Neural cell (in vitro differentiated cells): ENCODE measurements around the gene GRM4. TPM values are rescaled to one million over a fixed set of nuclear protein-coding genes. Genes with fewer than 3 reads are reported as not detected.

Source experiments
- H2AFZ ChIP-seq: fragments of 200-600, 300-800 bp; sonication (generic), shearing (Covaris generic); 2 replicates; pipeline ENCODE4 v1.6.0; 2014; ENCODE audit warnings: low read depth, mild to moderate bottlenecking, antibody characterized with exemption, low read length, moderate library complexity
- H3F3A ChIP-seq: fragments of 200-600 bp; shearing (Covaris generic); 2 replicates; pipeline ENCODE4 v1.6.1; 2016; ENCODE audit warnings: mild to moderate bottlenecking, moderate library complexity, mixed read lengths, antibody characterized with exemption, low read length; ENCODE audit not compliant: insufficient read depth, poor library complexity, severe bottlenecking
- H3K27ac ChIP-seq: fragments of 200-600, 300-800 bp; sonication (generic), shearing (Covaris generic); 2 replicates; pipeline ENCODE4 v1.5.1; 2014; ENCODE audit warnings: mild to moderate bottlenecking, low read length, moderate library complexity
- H3K27me3 ChIP-seq: fragments of 300-800, 200-600 bp; sonication (generic), shearing (Covaris generic); 2 replicates; pipeline ENCODE4 v1.6.0; 2014; ENCODE audit warnings: mild to moderate bottlenecking, low read depth, low read length, moderate library complexity; ENCODE audit not compliant: insufficient read depth
- H3K36me3 ChIP-seq: fragments of 300-800, 200-600 bp; sonication (generic), shearing (Covaris generic); 2 replicates; pipeline ENCODE4 v1.5.1; 2014; ENCODE audit warnings: mild to moderate bottlenecking, antibody characterized with exemption, low read length, moderate library complexity; ENCODE audit not compliant: insufficient read depth
- H3K4me2 ChIP-seq: fragments of 300-800, 200-600 bp; sonication (generic), shearing (Covaris generic); 2 replicates; pipeline ENCODE4 v1.6.0; 2014; ENCODE audit warnings: mild to moderate bottlenecking, low read length
- H3K4me3 ChIP-seq: fragments of 300-800, 200-600 bp; sonication (generic), shearing (Covaris generic); 2 replicates; pipeline ENCODE4 v1.5.1; 2014; ENCODE audit warnings: mild to moderate bottlenecking, low read length, moderate library complexity
- H3K79me2 ChIP-seq: fragments of 200-600 bp; shearing (Covaris generic); replicated peaks from 2 replicates; pipeline ENCODE4 v1.6.0; 2014; ENCODE audit warnings: mild to moderate bottlenecking, low read length, moderate library complexity; ENCODE audit not compliant: insufficient read depth
- H3K9ac ChIP-seq: fragments of 300-800, 200-600 bp; sonication (generic), shearing (Covaris generic); 2 replicates; pipeline ENCODE4 v1.6.1; 2016; ENCODE audit warnings: mild to moderate bottlenecking, low read length, mixed read lengths
- H3K9me2 ChIP-seq: fragments of 200-600 bp; shearing (Covaris generic); 2 replicates; pipeline ENCODE4 v1.6.1; 2016; ENCODE audit warnings: mild to moderate bottlenecking, low read length, mixed read lengths; ENCODE audit not compliant: insufficient read depth
- H3K9me3 ChIP-seq: fragments of 200-600, 300-800 bp; sonication (generic), shearing (Covaris generic); 2 replicates; pipeline ENCODE4 v1.6.1; 2016; ENCODE audit warnings: mild to moderate bottlenecking, mixed run types, low read length, moderate library complexity, mixed read lengths
- H4K20me1 ChIP-seq: fragments of 200-600 bp; shearing (Covaris generic); 2 replicates; pipeline ENCODE4 v1.6.1; 2016; ENCODE audit warnings: mild to moderate bottlenecking, mixed run types; ENCODE audit not compliant: insufficient read depth
- EP300 ChIP-seq: fragments of 450-650 bp; conservative IDR thresholded peaks from 2 replicates; pipeline ENCODE4 v1.6.1; 2014; ENCODE audit warnings: antibody characterized with exemption, mild to moderate bottlenecking, moderate library complexity; ENCODE audit not compliant: poor library complexity, severe bottlenecking
- EZH2 ChIP-seq: fragments of 200-600, 300-800 bp; shearing (Covaris generic), sonication (generic); IDR thresholded peaks from 2 replicates; pipeline ENCODE4 v1.6.1; 2014; ENCODE audit warnings: antibody characterized with exemption, low read length, borderline replicate concordance, mild to moderate bottlenecking; ENCODE audit not compliant: insufficient read depth, poor library complexity, severe bottlenecking
- MXI1 ChIP-seq: fragments of 450-650 bp; conservative IDR thresholded peaks from 2 replicates; pipeline ENCODE4 v1.6.1; 2014; ENCODE audit warnings: antibody characterized with exemption, mild to moderate bottlenecking; ENCODE audit not compliant: poor library complexity, severe bottlenecking
- POLR2AphosphoS5 ChIP-seq: IDR thresholded peaks from 2 replicates; pipeline ENCODE4 v1.6.1; 2012
- RAD21 ChIP-seq: fragments of 450-650 bp; conservative IDR thresholded peaks from 2 replicates; pipeline ENCODE4 v1.6.1; 2014; ENCODE audit warnings: antibody characterized with exemption, mild to moderate bottlenecking, moderate library complexity
- SMC3 ChIP-seq: fragments of 450-650 bp; conservative IDR thresholded peaks from 2 replicates; pipeline ENCODE4 v1.6.1; 2014; ENCODE audit warnings: antibody characterized with exemption, mild to moderate bottlenecking, moderate library complexity; ENCODE audit not compliant: poor library complexity
- TAF1 ChIP-seq: IDR thresholded peaks from 2 replicates; pipeline ENCODE4 v1.6.1; 2012; ENCODE audit warnings: low read depth
- polyA plus RNA-seq: library from polyadenylated mRNA; depleted of rRNA; stranded (reverse); fragments of >200 nt; gene quantifications from 2 replicates; pipeline ENCODE4 v1.2.3, GENCODE V29; 2014
- TF ChIP-seq, protein P1 (sequence below): fragments of 450-650 bp; IDR thresholded peaks from 2 replicates; pipeline ENCODE4 v1.5.1; 2014; ENCODE audit warnings: antibody characterized with exemption, mild to moderate bottlenecking, moderate library complexity; ENCODE audit not compliant: poor library complexity, severe bottlenecking
- TF ChIP-seq, protein P2 (sequence below): IDR thresholded peaks from 2 replicates; pipeline ENCODE4 v1.6.1; 2012; ENCODE audit warnings: borderline replicate concordance

GRM4 gene
- polyA plus RNA-seq, 1 donor from 2014 or later, result 2.1 TPM

DNA sequence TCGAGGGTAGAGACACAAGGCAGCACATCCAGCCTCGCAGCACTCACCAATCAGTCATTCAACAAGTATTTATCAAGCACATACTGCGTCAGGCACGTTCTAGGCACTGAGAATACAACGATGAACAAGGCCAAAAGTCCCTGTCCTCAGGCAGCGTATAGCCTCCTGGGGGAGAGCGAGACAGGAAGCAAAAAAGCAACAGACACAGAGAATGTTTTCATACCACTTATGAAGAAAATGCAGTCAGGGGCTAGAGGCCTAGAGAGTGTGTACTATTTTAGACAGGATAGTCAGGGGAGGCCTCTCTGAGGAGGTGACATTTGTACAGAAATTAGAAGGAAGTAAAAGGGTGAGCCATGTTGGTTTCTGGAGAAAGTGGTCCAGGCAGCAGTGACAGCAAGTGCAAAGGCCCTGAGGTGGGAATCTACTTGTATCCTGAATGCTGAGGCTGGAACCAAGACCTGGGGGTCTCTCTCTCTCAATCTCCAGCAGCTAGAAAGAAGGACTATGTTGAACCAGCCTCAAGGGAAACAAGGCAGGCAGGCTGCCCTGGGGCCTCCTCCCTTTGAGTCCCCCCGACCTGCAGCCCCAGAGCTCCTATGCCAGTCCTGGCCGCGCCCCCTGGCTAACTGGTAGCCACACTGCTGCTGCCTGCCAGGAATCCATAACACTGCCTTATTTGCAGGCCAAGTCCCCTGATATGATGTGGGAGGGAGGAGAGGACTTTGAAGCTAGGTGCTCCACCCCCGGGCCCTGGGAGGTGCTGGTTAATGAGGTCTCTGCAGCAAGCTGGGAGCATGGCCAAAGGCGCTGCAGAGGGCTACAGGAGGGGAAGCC lies 151.2 kb downstream of the GRM4 start:
- no peaks in the 10 kb centered on the region for H3F3A ChIP-seq

DNA sequence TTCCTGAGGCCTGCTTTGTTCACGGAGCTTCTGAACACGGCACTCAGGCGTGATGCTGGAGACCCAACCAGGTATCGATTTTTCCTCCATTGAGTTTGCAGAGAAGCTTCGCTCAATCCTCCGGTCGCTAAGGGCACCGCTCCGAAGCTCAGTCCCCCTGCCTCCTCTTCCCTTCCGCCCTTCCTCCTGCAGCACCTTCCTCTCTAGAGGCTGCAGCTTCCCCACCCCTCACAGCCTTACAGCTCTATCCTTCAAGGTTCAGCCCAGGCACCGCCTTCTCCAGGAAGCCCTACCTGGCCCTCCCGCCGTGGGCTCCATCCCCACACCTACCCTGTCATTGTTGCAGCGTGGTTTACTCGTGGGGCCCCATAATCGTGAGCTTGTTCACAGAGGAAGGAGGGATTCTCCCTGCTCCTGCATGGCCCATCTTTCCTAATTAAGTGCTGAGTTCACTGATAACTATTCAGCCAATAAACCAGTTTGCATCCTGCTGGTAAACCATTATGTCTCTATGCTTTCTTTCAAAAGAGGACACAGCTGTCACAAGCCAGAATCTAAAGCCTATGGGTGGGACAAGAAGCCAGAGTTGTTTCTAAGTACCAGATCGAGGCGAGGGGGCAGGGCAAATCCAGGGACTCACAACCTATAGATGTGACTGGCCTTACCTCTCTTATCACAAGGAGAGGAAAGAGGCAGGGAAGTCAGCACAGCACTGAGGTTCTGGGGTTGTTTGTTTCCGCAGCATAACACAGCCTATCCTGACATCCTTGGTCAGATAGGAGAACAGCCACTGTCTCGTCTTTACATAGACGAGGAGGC lies 152.0 kb downstream of the GRM4 start:
- Histone ChIP-seq H3K9ac (no peak overlapping the region), H3K4me2 (no peak overlapping the region), H3K27ac (no peak overlapping the region), H3K79me2 (no peaks in the 10 kb centered on the region), H3K4me3 (no peak overlapping the region), H3F3A (no peaks in the 10 kb centered on the region), H2AFZ (no peak overlapping the region), H3K36me3 (no peaks in the 10 kb centered on the region), H4K20me1 (no peaks in the 10 kb centered on the region), H3K9me2 (no peaks in the 10 kb centered on the region), H3K9me3 (no peaks in the 10 kb centered on the region), H3K27me3 (no peaks in the 10 kb centered on the region)
- TF ChIP-seq POLR2AphosphoS5, result no peak
- no peak for TF ChIP-seq TAF1
- no peak for TF ChIP-seq MXI1
- TF ChIP-seq, protein P1, sequence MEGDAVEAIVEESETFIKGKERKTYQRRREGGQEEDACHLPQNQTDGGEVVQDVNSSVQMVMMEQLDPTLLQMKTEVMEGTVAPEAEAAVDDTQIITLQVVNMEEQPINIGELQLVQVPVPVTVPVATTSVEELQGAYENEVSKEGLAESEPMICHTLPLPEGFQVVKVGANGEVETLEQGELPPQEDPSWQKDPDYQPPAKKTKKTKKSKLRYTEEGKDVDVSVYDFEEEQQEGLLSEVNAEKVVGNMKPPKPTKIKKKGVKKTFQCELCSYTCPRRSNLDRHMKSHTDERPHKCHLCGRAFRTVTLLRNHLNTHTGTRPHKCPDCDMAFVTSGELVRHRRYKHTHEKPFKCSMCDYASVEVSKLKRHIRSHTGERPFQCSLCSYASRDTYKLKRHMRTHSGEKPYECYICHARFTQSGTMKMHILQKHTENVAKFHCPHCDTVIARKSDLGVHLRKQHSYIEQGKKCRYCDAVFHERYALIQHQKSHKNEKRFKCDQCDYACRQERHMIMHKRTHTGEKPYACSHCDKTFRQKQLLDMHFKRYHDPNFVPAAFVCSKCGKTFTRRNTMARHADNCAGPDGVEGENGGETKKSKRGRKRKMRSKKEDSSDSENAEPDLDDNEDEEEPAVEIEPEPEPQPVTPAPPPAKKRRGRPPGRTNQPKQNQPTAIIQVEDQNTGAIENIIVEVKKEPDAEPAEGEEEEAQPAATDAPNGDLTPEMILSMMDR, result no peak

More for the DNA sequence above, 151.2 kb downstream of the GRM4 start:
- Histone ChIP-seq H3K9me3 (no peaks in the 10 kb centered on the region), H3K36me3 (no peaks in the 10 kb centered on the region), H3K4me2 (no peak overlapping the region), H3K9me2 (no peaks in the 10 kb centered on the region), H2AFZ (no peak overlapping the region), H3K27me3 (no peaks in the 10 kb centered on the region), H3K27ac (no peak overlapping the region), H4K20me1 (no peaks in the 10 kb centered on the region), H3K79me2 (no peaks in the 10 kb centered on the region), H3K9ac (no peak overlapping the region), H3K4me3 (no peak overlapping the region)
- TF ChIP-seq TAF1 (no peak), MXI1 (no peak), EZH2 (no peak), EP300 (no peak), POLR2AphosphoS5 (no peak), RAD21 (no peak), SMC3 (no peak)
- TF ChIP-seq, protein P1, result no peak
- TF ChIP-seq, protein P2, sequence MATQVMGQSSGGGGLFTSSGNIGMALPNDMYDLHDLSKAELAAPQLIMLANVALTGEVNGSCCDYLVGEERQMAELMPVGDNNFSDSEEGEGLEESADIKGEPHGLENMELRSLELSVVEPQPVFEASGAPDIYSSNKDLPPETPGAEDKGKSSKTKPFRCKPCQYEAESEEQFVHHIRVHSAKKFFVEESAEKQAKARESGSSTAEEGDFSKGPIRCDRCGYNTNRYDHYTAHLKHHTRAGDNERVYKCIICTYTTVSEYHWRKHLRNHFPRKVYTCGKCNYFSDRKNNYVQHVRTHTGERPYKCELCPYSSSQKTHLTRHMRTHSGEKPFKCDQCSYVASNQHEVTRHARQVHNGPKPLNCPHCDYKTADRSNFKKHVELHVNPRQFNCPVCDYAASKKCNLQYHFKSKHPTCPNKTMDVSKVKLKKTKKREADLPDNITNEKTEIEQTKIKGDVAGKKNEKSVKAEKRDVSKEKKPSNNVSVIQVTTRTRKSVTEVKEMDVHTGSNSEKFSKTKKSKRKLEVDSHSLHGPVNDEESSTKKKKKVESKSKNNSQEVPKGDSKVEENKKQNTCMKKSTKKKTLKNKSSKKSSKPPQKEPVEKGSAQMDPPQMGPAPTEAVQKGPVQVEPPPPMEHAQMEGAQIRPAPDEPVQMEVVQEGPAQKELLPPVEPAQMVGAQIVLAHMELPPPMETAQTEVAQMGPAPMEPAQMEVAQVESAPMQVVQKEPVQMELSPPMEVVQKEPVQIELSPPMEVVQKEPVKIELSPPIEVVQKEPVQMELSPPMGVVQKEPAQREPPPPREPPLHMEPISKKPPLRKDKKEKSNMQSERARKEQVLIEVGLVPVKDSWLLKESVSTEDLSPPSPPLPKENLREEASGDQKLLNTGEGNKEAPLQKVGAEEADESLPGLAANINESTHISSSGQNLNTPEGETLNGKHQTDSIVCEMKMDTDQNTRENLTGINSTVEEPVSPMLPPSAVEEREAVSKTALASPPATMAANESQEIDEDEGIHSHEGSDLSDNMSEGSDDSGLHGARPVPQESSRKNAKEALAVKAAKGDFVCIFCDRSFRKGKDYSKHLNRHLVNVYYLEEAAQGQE, result no peak
